OCI-LY7 (cell line): ENCODE measurements around the gene FGF11. TPM values are rescaled to one million over a fixed set of nuclear protein-coding genes. Genes with fewer than 3 reads are reported as not detected.
A peak's percentile ranks its signal among the peaks of the same experiment; 100 is the strongest.

Experiments
- BruUV-seq: library from RNA; stranded (reverse); fragments of 400-500 nt; replicated peaks from 2 replicates; lab custom pipeline; 2021; lab: Mats Ljungman, UMichigan
- CTCF ChIA-PET: fragments of 300-600 bp; sonication (Branson Sonifier 250); formaldehyde crosslinking; loops from one replicate; lab custom pipeline; 2022; ENCODE audit warnings: antibody characterized with exemption; ENCODE audit not compliant: unreplicated experiment; lab: Charles Lee
- POLR2A ChIA-PET: fragments of 300-600 bp; sonication (Branson Sonifier 250); formaldehyde crosslinking; loops from one replicate; lab custom pipeline; 2022; ENCODE audit warnings: antibody characterized with exemption; lab: Charles Lee
- DNase-seq: peaks from one replicate; pipeline ENCODE4 v3.0.0-alpha.2; 2015; ENCODE audit warnings: low spot score
- H2AFZ ChIP-seq: fragments of 200-600 bp; sonication (generic), shearing (Covaris generic); 2 replicates; pipeline ENCODE4 v1.6.1; 2014; ENCODE audit warnings: mild to moderate bottlenecking, antibody characterized with exemption, low read length, moderate library complexity
- H3K27ac ChIP-seq: fragments of 200-600 bp; sonication (generic); 2 replicates; pipeline ENCODE4 v1.5.1; 2014; ENCODE audit warnings: mixed run types, low read depth, mild to moderate bottlenecking, moderate library complexity, low read length, inconsistent platforms; ENCODE audit not compliant: poor library complexity, severe bottlenecking
- H3K36me3 ChIP-seq: fragments of 200-600 bp; sonication (generic); 2 replicates; pipeline ENCODE4 v1.6.1; 2014; ENCODE audit warnings: mild to moderate bottlenecking, antibody characterized with exemption, low read length, moderate library complexity, mixed read lengths; ENCODE audit not compliant: insufficient read depth
- H3K4me1 ChIP-seq: fragments of 200-600 bp; sonication (generic); 2 replicates; pipeline ENCODE4 v1.5.1; 2014; ENCODE audit warnings: mild to moderate bottlenecking, low read length; ENCODE audit not compliant: insufficient read depth, poor library complexity, severe bottlenecking
- H3K4me2 ChIP-seq: fragments of 200-600 bp; sonication (generic); 2 replicates; pipeline ENCODE4 v1.6.1; 2014; ENCODE audit warnings: mild to moderate bottlenecking, low read length
- H3K4me3 ChIP-seq: fragments of 200-600 bp; sonication (generic); 2 replicates; pipeline ENCODE4 v1.5.1; 2014; ENCODE audit warnings: mild to moderate bottlenecking, low read depth, low read length; ENCODE audit not compliant: poor library complexity, severe bottlenecking
- H3K79me2 ChIP-seq: fragments of 200-600 bp; sonication (generic); 2 replicates; pipeline ENCODE4 v1.6.1; 2016; ENCODE audit warnings: low read depth, mild to moderate bottlenecking, low read length, moderate library complexity, mixed read lengths; ENCODE audit not compliant: insufficient read depth
- H3K9me2 ChIP-seq: fragments of 200-600 bp; sonication (generic); 2 replicates; pipeline ENCODE4 v1.6.1; 2016; ENCODE audit warnings: mild to moderate bottlenecking, low read length, mixed read lengths; ENCODE audit not compliant: insufficient read depth
- H3K9me3 ChIP-seq: fragments of 200-600 bp; sonication (generic); 2 replicates; pipeline ENCODE4 v1.6.1; 2014; ENCODE audit warnings: mild to moderate bottlenecking, mixed run types, low read length, mixed read lengths
- H4K20me1 ChIP-seq: fragments of 200-600 bp; sonication (generic); 2 replicates; pipeline ENCODE4 v1.6.1; 2014; ENCODE audit warnings: mild to moderate bottlenecking, antibody characterized with exemption, low read length, moderate library complexity, mixed read lengths; ENCODE audit not compliant: insufficient read depth
- EZH2phosphoT487 ChIP-seq: fragments of 200-600 bp; sonication (generic); IDR thresholded peaks from 2 replicates; pipeline ENCODE4 v1.6.1; 2018; ENCODE audit warnings: low read depth, borderline replicate concordance, mild to moderate bottlenecking, mixed run types, antibody characterized with exemption, low read length, moderate library complexity, mixed read lengths
- intact Hi-C: fragments of 100-400 bp; cut with micrococcal nuclease; formaldehyde crosslinking; loops from one replicate; pipeline ENCODE4 v1.10.0; 2022; ENCODE audit not compliant: unreplicated experiment
- total RNA-seq, 2 experiments: library from RNA; depleted of rRNA in 1 of 2; stranded (reverse); fragments of >200 nt in 1 of 2; shearing (Covaris generic) in 1 of 2; gene quantifications; 2 replicates each; pipeline ENCODE4 v1.2.3, GENCODE V29; 2014 to 2022
- TF ChIP-seq, protein P1 (sequence below): fragments of 200-600 bp; sonication (generic); conservative IDR thresholded peaks from 2 replicates; pipeline ENCODE4 v1.5.1; 2014; ENCODE audit warnings: mild to moderate bottlenecking, antibody characterized with exemption, low read length, moderate library complexity, mixed read lengths

Gene FGF11
- total RNA-seq, 2 experiments from 2014 or later: 1.3 to 11.0 TPM

DNA sequence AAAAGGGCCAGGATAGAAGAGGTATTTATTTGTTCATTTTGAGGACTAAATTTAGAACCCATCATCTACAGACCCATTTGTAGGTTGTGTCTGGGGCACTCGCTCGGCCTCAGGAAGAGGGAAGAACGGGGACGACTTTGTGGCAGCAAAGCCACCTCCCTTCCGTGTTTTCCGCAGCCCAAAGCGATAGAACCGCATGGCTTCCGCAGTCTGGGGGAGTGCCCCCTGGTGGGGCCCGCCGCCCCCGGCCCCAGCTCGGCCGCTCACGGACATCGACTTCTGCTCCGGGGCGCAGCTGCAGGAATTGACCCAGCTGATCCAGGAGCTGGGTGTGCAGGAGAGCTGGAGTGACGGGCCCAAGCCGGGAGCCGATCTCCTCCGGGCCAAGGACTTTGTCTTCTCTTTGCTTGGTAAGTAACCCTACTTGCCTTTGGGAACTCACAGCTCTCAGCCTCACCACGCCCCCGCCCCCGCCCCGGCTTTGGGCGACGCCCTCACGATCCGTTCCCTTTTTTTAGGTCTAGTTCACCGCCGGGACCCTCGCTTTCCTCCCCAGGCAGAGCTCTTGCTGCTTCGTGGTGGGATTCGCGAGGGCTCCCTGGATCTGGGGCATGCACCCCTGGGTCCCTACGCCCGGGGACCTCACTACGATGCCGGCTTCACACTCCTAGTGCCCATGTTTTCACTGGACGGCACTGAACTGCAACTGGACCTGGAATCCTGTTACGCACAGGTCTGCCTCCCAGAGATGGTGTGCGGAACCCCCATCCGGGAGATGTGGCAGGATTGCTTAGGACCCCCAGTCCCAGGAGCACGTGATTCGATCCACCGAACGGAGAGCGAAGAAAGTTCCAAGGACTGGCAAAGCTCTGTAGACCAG is 3.4 kb upstream of the FGF11 start:
- no peaks in the 10 kb centered on the region for H3K36me3 ChIP-seq
- H3K4me3 ChIP-seq: peak overlapping the region; percentile 76
- H3K27ac ChIP-seq: peak overlapping the region; percentile 77
- peak overlapping the region; percentile 99 for H3K4me2 ChIP-seq
- DNase-seq: peak; percentile 83
- H2AFZ ChIP-seq: peak overlapping the region; percentile 61; the same call in 1 of the 2 replicates
- TF ChIP-seq, protein P1, sequence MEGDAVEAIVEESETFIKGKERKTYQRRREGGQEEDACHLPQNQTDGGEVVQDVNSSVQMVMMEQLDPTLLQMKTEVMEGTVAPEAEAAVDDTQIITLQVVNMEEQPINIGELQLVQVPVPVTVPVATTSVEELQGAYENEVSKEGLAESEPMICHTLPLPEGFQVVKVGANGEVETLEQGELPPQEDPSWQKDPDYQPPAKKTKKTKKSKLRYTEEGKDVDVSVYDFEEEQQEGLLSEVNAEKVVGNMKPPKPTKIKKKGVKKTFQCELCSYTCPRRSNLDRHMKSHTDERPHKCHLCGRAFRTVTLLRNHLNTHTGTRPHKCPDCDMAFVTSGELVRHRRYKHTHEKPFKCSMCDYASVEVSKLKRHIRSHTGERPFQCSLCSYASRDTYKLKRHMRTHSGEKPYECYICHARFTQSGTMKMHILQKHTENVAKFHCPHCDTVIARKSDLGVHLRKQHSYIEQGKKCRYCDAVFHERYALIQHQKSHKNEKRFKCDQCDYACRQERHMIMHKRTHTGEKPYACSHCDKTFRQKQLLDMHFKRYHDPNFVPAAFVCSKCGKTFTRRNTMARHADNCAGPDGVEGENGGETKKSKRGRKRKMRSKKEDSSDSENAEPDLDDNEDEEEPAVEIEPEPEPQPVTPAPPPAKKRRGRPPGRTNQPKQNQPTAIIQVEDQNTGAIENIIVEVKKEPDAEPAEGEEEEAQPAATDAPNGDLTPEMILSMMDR: peak; percentile 78
- TF ChIP-seq EZH2phosphoT487: no peak
- H3K4me1 ChIP-seq: peaks cover 39% of the 10 kb centered on the region
- TSS peak; percentile 84 for BruUV-seq
- peaks cover 4% of the 10 kb centered on the region; the same call in 1 of the 2 replicates for H3K79me2 ChIP-seq
- H3K9me2 ChIP-seq: no peaks in the 10 kb centered on the region
- CTCF ChIA-PET: interaction anchor here (1.0 to 1.9 kb wide), 8 partner anchors 19 to 125 kb away, joined by 3 to 18 read pairs (median 4); partner anchors contain the start of genes TMEM256 and TMEM95
- POLR2A ChIA-PET: interaction anchor here (0.5 to 2.5 kb wide), 8 partner anchors 8 to 125 kb away, joined by 3 to 8 read pairs (median 4); partner anchors contain the start of genes ACAP1 and TMEM256
- intact Hi-C loops: loop anchor here (1.0 to 5.0 kb wide), 4 partner anchors 155 to 399 kb away; partner anchors contain the start of genes ELP5, SLC16A13, SLC2A4 and WRAP53
- no peaks in the 10 kb centered on the region for H4K20me1 ChIP-seq
- H3K9me3 ChIP-seq: no peaks in the 10 kb centered on the region

DNA sequence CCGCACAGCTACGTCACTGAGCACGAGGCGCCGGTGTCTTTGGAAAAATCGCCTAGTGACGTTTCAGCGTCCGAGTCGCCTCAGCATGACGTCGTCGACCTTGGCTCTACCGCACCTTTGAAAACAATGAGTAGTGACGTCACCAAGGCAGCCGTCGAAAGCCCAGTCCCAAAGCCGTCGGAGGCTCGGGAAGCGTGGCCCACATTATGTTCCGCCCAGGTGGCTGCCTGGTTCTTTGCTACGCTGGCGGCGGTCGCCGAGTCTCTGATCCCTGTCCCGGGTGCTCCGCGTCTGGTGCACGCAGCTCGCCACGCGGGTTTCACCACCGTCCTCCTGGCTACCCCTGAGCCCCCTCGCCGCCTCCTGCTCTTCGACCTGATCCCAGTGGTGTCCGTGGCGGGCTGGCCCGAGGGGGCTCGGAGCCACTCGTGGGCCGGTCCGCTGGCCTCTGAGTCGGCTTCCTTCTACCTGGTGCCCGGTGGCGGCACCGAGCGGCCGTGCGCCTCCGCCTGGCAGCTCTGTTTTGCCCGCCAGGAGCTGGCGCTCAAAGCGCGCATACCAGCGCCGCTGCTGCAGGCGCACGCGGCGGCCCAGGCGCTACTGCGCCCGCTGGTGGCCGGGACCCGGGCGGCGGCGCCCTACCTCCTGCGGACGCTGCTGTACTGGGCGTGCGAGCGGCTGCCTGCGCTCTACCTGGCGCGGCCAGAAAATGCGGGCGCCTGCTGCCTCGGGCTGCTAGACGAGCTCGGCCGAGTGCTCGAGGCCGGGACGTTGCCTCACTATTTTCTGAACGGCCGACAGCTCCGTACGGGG is 2.5 kb upstream of the FGF11 start:
- BruUV-seq: no TSS peak

More for the DNA sequence above, 2.5 kb upstream of the FGF11 start:
- POLR2A ChIA-PET: interaction anchor here (0.5 to 2.5 kb wide), 3 partner anchors 12 to 174 kb away, joined by 3 to 8 read pairs (median 6); partner anchors contain the start of gene TMEM256
- DNase-seq: peak; percentile 91
- CTCF ChIA-PET: interaction anchor here (0.6 to 1.9 kb wide), 6 partner anchors 18 to 124 kb away, joined by 3 to 18 read pairs (median 6); partner anchors contain the start of genes TMEM256 and TMEM95
- Histone ChIP-seq H3K4me3 (peak overlapping the region; percentile 76), H3K9me2 (no peaks in the 10 kb centered on the region), H3K9me3 (no peaks in the 10 kb centered on the region), H3K27ac (peak overlapping the region; percentile 77), H3K79me2 (peaks cover 4% of the 10 kb centered on the region; the same call in 1 of the 2 replicates), H3K4me2 (peak overlapping the region; percentile 99), H3K4me1 (peaks cover 40% of the 10 kb centered on the region), H3K36me3 (no peaks in the 10 kb centered on the region), H4K20me1 (no peaks in the 10 kb centered on the region), H2AFZ (peak overlapping the region; percentile 61; the same call in 1 of the 2 replicates)
- intact Hi-C loops: loop anchor here (1.0 to 5.0 kb wide), 5 partner anchors 48 to 399 kb away; partner anchors contain the start of genes POLR2A, SENP3, SLC16A13 and WRAP53
- TF ChIP-seq, protein P1: peak; percentile 88
- no peak for TF ChIP-seq EZH2phosphoT487
